HepG2 (cell line): ENCODE data around the gene P3H3. TPM values are rescaled to one million over a fixed set of nuclear protein-coding genes. Genes with fewer than 3 reads are reported as not detected.

Experiments used
- AHR ChIP-seq: IDR thresholded peaks from 2 replicates; pipeline ENCODE4 v1.6.1; 2018; ENCODE audit warnings: missing genetic modification reagents, missing compliant biosample characterization
- AKNA ChIP-seq: sonication (generic); formaldehyde crosslinking; IDR thresholded peaks from 2 replicates; pipeline ENCODE4 v1.4.0; 2020; ENCODE audit warnings: missing genetic modification reagents, borderline replicate concordance
- ASH2L ChIP-seq: fragments of 300-600, 200-600 bp; sonication (generic); IDR thresholded peaks from 2 replicates; pipeline ENCODE4 v1.7.0; 2017; ENCODE audit warnings: low read depth, mild to moderate bottlenecking, moderate library complexity, mixed read lengths, low read length; ENCODE audit not compliant: insufficient read length
- ATM ChIP-seq: fragments of 450-650 bp; IDR thresholded peaks from 2 replicates; pipeline ENCODE4 v1.7.1; 2017; ENCODE audit warnings: mild to moderate bottlenecking, borderline replicate concordance
- DMTF1 ChIP-seq: sonication (generic); formaldehyde crosslinking; IDR thresholded peaks from 2 replicates; pipeline ENCODE4 v1.4.0; 2020; ENCODE audit warnings: mild to moderate bottlenecking, missing genetic modification reagents
- DR1 ChIP-seq: sonication (generic); formaldehyde crosslinking; IDR thresholded peaks from 2 replicates; pipeline ENCODE4 v1.8.0; 2021; ENCODE audit warnings: mild to moderate bottlenecking, missing genetic modification reagents, inconsistent platforms
- EHMT2 ChIP-seq: fragments of 200-600 bp; sonication (generic); IDR thresholded peaks from 2 replicates; pipeline ENCODE4 v1.7.0; 2017; ENCODE audit warnings: antibody characterized with exemption, low read depth, low read length, borderline replicate concordance
- JDP2 ChIP-seq: sonication (generic); formaldehyde crosslinking; IDR thresholded peaks from 2 replicates; pipeline ENCODE4 v1.8.1; 2022; ENCODE audit warnings: missing genetic modification reagents, borderline replicate concordance
- KDM2A ChIP-seq: sonication (generic); formaldehyde crosslinking; IDR thresholded peaks from 2 replicates; pipeline ENCODE4 v1.4.0; 2020; ENCODE audit warnings: low read depth, missing genetic modification reagents, borderline replicate concordance
- MAFF ChIP-seq: IDR thresholded peaks from 2 replicates; pipeline ENCODE4 v1.6.1; 2011; ENCODE audit warnings: low read depth, low read length, improper control_type of control experiment
- PRMT3 ChIP-seq: sonication (generic); formaldehyde crosslinking; IDR thresholded peaks from 2 replicates; pipeline ENCODE4 v1.8.1; 2022; ENCODE audit warnings: low read depth, mild to moderate bottlenecking, moderate library complexity, missing genetic modification reagents, borderline replicate concordance
- SMARCC2 ChIP-seq: fragments of 450-650 bp; IDR thresholded peaks from 2 replicates; pipeline ENCODE4 v1.6.1; 2017; ENCODE audit warnings: antibody characterized with exemption, mild to moderate bottlenecking
- YEATS4 ChIP-seq: sonication (generic); formaldehyde crosslinking; IDR thresholded peaks from 2 replicates; pipeline ENCODE4 v1.4.0; 2020; ENCODE audit warnings: missing genetic modification reagents, borderline replicate concordance
- ZBTB7B ChIP-seq: sonication (generic); formaldehyde crosslinking; IDR thresholded peaks from 2 replicates; pipeline ENCODE4 v1.4.0; 2020; ENCODE audit warnings: missing genetic modification reagents
- ZGPAT ChIP-seq: IDR thresholded peaks from 2 replicates; pipeline ENCODE4 v1.6.1; 2016; ENCODE audit warnings: mild to moderate bottlenecking
- ZNF234 ChIP-seq: sonication (generic); formaldehyde crosslinking; conservative IDR thresholded peaks from 2 replicates; pipeline ENCODE4 v1.5.1; 2020; ENCODE audit warnings: mild to moderate bottlenecking, missing genetic modification reagents
- ZSCAN22 ChIP-seq: sonication (generic); formaldehyde crosslinking; IDR thresholded peaks from 2 replicates; pipeline ENCODE4 v1.4.0; 2020; ENCODE audit warnings: mild to moderate bottlenecking, missing genetic modification reagents
- ZSCAN31 ChIP-seq: sonication (generic); formaldehyde crosslinking; IDR thresholded peaks from 2 replicates; pipeline ENCODE4 v1.5.0; 2020; ENCODE audit warnings: low read depth, mild to moderate bottlenecking, missing genetic modification reagents
- polyA plus RNA-seq, 8 experiments: library from polyadenylated mRNA; depleted of rRNA in 3 of 8; stranded (reverse) in 7 of 8; unstranded in 1 of 8; fragments of >200 nt; fragmentation: Illumina TruSeq in 4 of 8; extraction: Trizol in 4 of 8; gene quantifications; 2 replicates each; pipeline versions ENCODE4 v1.2.1 to v1.2.3, GENCODE V29; 2011 to 2016; ENCODE audit warnings: low read depth in 4 of 8, missing spikeins in 1 of 8, mixed read lengths in 1 of 8; ENCODE audit not compliant: insufficient read depth in 1 of 8
- total RNA-seq, 5 experiments: library from RNA; depleted of rRNA; stranded (reverse); fragments of >200 nt; fragmentation: Illumina TruSeq; extraction: Trizol; gene quantifications; 2 replicates each; pipeline ENCODE4 v1.2.3, GENCODE V29; 2016; ENCODE audit warnings: low read depth in 1 of 5
- TF ChIP-seq, protein P1 (sequence below): IDR thresholded peaks from 2 replicates; pipeline ENCODE4 v1.6.1; 2018; ENCODE audit warnings: missing genetic modification reagents

P3H3 gene
- total and polyA plus RNA-seq, 2 of the 13 experiments (the other 11 are each of a cell fraction or from before 2014, with no cell fraction given): 20.1 to 20.5 TPM

DNA sequence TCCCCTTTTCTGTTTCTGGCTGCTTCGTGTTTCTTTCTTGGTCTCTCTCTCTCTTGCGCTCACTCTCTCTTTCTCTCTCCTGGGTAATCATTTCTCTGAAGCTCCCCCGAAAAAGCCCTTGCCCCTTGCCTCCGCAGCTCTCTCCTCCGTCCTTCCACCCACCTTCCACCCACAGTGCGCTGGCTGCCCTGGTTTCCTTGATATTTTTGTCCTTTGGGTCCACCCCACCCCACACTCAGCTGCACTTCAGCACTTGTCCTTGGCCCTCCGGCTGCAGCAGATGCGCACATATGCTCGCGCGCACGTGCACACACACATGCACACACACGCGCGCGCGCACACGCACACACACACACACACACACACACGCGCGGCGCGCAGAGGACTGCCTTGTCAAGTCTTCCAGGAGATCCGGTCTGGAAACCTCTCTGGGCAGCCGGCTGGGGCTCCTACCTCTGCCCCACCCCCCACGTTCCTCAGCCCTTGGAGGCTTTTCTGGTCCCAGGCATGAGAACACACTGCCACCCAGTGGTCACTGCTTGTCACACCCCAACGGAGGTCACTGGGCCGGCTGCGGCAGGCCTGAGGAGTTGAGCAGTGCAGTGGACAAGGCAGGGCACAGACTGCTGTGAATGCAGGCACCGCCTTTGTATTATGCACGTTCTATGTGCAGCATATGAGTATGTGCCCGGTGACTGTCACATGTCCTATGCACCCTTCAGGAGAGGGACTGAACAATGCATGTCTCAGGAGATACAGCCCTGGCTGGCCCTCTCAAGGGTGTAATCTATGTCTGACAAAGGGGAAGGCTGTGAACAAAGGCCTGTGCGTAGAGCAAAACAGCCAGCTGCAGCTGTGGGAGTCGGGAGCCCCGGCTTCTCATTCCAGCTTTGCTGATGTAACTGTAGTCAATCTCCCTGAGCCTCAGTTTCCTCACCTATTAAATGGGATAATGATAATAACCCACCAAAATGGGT lies 49.3 kb upstream of the P3H3 start (continued):
- TF ChIP-seq ZSCAN22 (CRISPR knock-in tag): no peak
- no peak for TF ChIP-seq DMTF1 (CRISPR knock-in tag)
- TF ChIP-seq, protein P1, sequence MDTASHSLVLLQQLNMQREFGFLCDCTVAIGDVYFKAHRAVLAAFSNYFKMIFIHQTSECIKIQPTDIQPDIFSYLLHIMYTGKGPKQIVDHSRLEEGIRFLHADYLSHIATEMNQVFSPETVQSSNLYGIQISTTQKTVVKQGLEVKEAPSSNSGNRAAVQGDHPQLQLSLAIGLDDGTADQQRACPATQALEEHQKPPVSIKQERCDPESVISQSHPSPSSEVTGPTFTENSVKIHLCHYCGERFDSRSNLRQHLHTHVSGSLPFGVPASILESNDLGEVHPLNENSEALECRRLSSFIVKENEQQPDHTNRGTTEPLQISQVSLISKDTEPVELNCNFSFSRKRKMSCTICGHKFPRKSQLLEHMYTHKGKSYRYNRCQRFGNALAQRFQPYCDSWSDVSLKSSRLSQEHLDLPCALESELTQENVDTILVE (CRISPR knock-in tag): peak; percentile 55; the same call in 1 of the 2 replicates
- no peak; the same call in 1 of the 2 replicates for TF ChIP-seq ZSCAN31 (CRISPR knock-in tag)
- no peak; the same call in 1 of the 2 replicates for TF ChIP-seq ZBTB7B
- TF ChIP-seq EHMT2: no peak
- TF ChIP-seq ZGPAT (CRISPR knock-in tag): peak; percentile 73
- 0 out of 2 replicates have a peak, but pooled peaks have one; percentile 83 for TF ChIP-seq AHR (CRISPR knock-in tag)
- TF ChIP-seq KDM2A (CRISPR knock-in tag): peak; percentile 78
- TF ChIP-seq MAFF: no peak
- no peak for TF ChIP-seq PRMT3 (CRISPR knock-in tag)
- no peak for TF ChIP-seq ZNF234
- TF ChIP-seq AKNA (CRISPR knock-in tag): no peak
- peak; percentile 56; the same call in 1 of the 2 replicates for TF ChIP-seq YEATS4 (CRISPR knock-in tag)
- TF ChIP-seq ASH2L: peak; percentile 49
- no peak for TF ChIP-seq SMARCC2
- TF ChIP-seq JDP2 (CRISPR knock-in tag): no peak
- TF ChIP-seq DR1 (CRISPR knock-in tag): no peak
- TF ChIP-seq ATM: no peak
